Sigmoid colon (tissue), 4 donors: Measurements from ENCODE around the gene TWSG1.

Source experiments
- CTCF ChIP-seq, 4 experiments: fragments of 450-650 bp in 3 of 4; fragments of 200-600 bp in 1 of 4; IDR thresholded peaks; one replicate each; pipeline ENCODE4 v1.5.1; 2016 to 2019; ENCODE audit warnings: antibody characterized with exemption in 4 of 4, mild to moderate bottlenecking in 3 of 4, moderate library complexity in 2 of 4
- EP300 ChIP-seq, 4 donors: sonication (generic); formaldehyde crosslinking; IDR thresholded peaks; one replicate each; pipeline ENCODE4 v1.6.1; 2017; ENCODE audit warnings: antibody characterized with exemption in 4 of 4

GRCh38 chr18:9325716-9326115 is 8.9 kb upstream of the TWSG1 start:
- TF ChIP-seq CTCF (IDR thresholded peaks at IDR 0.05) (no peak), EP300 (IDR thresholded peaks at IDR 0.05) (no peak)
